Lower leg skin (tissue), 3 donors: Measurements from ENCODE around the gene SPON1.

Experiments used
- POLR2A ChIP-seq, 2 donors: fragments of 450-650 bp; IDR thresholded peaks; one replicate each; pipeline ENCODE4 v1.6.1; 2016 to 2017; ENCODE audit warnings: antibody characterized with exemption in 2 of 2, mild to moderate bottlenecking in 1 of 2, moderate library complexity in 1 of 2
- TF ChIP-seq, protein P1 (sequence below), 3 donors: fragments of 450-650 bp; IDR thresholded peaks; one replicate each; pipeline ENCODE4 v1.5.1; 2016; ENCODE audit warnings: antibody characterized with exemption in 3 of 3, mild to moderate bottlenecking in 3 of 3, moderate library complexity in 2 of 3

DNA sequence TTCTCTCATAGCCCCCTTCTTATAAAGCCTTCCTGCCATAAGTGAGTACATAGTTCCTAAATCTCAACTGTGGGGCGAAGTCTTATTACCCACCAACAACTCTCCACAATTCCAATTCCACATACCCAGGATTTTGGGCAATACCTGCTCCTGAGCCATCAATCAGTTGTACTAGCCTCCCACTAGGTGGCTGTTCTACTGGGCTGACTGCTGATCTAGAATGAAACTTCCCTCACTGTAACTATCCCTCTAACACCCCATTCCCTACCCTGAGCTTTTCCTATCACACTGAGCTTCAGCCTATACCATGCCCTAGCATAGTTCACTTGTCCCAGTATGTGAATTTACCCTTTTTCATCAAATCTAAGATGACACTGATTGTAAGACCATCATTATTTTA lies 344.0 kb downstream of the SPON1 start:
- TF ChIP-seq, protein P1, sequence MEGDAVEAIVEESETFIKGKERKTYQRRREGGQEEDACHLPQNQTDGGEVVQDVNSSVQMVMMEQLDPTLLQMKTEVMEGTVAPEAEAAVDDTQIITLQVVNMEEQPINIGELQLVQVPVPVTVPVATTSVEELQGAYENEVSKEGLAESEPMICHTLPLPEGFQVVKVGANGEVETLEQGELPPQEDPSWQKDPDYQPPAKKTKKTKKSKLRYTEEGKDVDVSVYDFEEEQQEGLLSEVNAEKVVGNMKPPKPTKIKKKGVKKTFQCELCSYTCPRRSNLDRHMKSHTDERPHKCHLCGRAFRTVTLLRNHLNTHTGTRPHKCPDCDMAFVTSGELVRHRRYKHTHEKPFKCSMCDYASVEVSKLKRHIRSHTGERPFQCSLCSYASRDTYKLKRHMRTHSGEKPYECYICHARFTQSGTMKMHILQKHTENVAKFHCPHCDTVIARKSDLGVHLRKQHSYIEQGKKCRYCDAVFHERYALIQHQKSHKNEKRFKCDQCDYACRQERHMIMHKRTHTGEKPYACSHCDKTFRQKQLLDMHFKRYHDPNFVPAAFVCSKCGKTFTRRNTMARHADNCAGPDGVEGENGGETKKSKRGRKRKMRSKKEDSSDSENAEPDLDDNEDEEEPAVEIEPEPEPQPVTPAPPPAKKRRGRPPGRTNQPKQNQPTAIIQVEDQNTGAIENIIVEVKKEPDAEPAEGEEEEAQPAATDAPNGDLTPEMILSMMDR (IDR thresholded peaks at IDR 0.05), result no peak
- no peak for TF ChIP-seq POLR2A (IDR thresholded peaks at IDR 0.05)
